Measurements from ENCODE around the gene GAS2L2.

The GAS2L2 gene

DNA sequence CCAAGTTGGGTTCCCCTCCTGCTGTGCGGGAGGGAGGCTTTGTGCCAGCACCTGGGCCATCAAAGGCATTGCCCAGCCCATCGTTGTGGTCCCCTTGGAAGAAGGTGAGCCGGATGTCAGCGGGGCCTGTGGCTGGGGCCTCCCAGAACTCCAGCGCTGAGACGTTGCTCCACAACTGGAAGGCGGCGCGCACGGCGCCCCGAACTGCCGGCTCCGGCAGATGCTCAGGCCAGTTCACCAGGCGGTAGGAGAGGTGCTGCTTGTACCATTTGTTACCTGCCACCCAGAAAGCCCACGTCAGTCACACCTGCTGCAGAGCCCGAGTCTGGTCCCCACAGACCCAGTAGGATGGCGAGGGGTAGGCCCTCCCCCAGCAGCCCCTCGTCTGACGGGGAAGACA, 20.1 kb upstream of the GAS2L2 start:
- H3K9me3 ChIP-seq = no peaks in the 10 kb centered on the region
- H3K27me3 ChIP-seq = peaks cover 55% of the 10 kb centered on the region
- H3K4me1 ChIP-seq (ENCODE audit: control insufficient read depth in 1 of 2, insufficient read depth in 1 of 2, low read depth in 1 of 2, low read length in 1 of 2) = no peaks in the 10 kb centered on the region
- no peak overlapping the region for H3K27ac ChIP-seq
- no peak overlapping the region for H3K4me3 ChIP-seq (ENCODE audit: low read depth in 1 of 2, low read length in 1 of 2)
- TF ChIP-seq, protein P1, sequence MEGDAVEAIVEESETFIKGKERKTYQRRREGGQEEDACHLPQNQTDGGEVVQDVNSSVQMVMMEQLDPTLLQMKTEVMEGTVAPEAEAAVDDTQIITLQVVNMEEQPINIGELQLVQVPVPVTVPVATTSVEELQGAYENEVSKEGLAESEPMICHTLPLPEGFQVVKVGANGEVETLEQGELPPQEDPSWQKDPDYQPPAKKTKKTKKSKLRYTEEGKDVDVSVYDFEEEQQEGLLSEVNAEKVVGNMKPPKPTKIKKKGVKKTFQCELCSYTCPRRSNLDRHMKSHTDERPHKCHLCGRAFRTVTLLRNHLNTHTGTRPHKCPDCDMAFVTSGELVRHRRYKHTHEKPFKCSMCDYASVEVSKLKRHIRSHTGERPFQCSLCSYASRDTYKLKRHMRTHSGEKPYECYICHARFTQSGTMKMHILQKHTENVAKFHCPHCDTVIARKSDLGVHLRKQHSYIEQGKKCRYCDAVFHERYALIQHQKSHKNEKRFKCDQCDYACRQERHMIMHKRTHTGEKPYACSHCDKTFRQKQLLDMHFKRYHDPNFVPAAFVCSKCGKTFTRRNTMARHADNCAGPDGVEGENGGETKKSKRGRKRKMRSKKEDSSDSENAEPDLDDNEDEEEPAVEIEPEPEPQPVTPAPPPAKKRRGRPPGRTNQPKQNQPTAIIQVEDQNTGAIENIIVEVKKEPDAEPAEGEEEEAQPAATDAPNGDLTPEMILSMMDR (IDR thresholded peaks at IDR 0.05) = no peak
- H3K36me3 ChIP-seq = no peaks in the 10 kb centered on the region

DNA sequence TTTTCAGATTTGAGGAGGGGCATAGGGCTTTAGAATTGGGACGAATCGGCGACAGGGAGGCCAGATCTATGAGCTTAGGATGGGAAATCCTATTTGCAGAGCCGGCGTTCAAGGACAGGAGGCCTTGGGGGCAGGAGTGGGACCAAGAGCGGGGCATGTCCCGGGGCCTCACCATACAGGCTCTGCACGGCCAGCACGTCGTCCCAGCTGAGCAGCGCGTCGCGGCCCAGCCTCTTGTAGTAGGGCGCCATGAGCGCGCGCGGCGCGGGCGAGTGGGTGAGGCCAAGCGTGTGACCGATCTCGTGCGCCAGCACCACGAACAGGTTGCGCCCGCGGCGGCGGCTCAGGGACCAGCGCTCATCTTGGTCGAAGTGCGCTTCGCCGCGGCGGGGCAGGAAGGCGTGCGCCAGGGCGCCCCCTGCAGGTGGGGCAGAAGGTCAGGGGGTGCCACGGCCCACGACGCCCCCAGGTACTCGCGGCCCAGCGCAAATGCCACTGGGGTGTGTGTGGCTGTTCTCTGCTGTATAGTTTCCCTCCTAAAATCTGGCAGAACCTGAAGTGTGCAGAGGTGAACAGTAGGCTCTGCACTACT, 17.0 kb upstream of the GAS2L2 start:
- TF ChIP-seq, protein P1 (IDR thresholded peaks at IDR 0.05) = no peak

DNA sequence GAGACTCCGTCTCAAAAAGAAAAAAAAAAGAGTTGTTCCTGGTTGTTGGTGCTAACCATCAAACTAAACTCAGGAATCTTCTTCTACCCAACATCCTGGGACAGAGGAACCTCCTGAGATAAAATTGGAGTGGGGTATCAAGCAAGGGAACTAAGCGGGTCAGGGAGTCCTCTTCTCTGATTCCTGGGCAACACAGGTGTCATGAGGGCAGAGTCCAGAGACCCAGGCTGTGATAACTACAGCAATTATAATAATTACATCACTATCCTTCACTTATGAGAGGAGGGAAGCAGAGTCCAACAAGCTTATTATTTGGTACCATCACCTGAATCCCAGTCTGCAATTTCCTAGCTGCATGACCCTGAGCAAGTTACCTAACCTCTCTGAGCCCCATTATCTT, 15.8 kb upstream of the GAS2L2 start:
- Histone ChIP-seq H3K4me1 (ENCODE audit: control insufficient read depth in 1 of 2, insufficient read depth in 1 of 2, low read depth in 1 of 2, low read length in 1 of 2) (peaks cover 8 to 10% of the 10 kb centered on the region in 2 experiments), H3K36me3 (no peaks in the 10 kb centered on the region), H3K9me3 (no peaks in the 10 kb centered on the region), H3K4me3 (ENCODE audit: low read depth in 1 of 2, low read length in 1 of 2) (no peak overlapping the region), H3K27ac (no peak overlapping the region), H3K27me3 (peaks cover 51% of the 10 kb centered on the region)
- TF ChIP-seq, protein P1 (IDR thresholded peaks at IDR 0.05) = no peak

More for the DNA sequence above, 17.0 kb upstream of the GAS2L2 start:
- H3K9me3 ChIP-seq = no peaks in the 10 kb centered on the region
- no peak overlapping the region for H3K27ac ChIP-seq
- peaks cover 49% of the 10 kb centered on the region for H3K27me3 ChIP-seq
- no peaks in the 10 kb centered on the region for H3K36me3 ChIP-seq
- no peak overlapping the region for H3K4me3 ChIP-seq (ENCODE audit: low read depth in 1 of 2, low read length in 1 of 2)
- H3K4me1 ChIP-seq (ENCODE audit: control insufficient read depth in 1 of 2, insufficient read depth in 1 of 2, low read depth in 1 of 2, low read length in 1 of 2) = no peaks in the 10 kb centered on the region

DNA sequence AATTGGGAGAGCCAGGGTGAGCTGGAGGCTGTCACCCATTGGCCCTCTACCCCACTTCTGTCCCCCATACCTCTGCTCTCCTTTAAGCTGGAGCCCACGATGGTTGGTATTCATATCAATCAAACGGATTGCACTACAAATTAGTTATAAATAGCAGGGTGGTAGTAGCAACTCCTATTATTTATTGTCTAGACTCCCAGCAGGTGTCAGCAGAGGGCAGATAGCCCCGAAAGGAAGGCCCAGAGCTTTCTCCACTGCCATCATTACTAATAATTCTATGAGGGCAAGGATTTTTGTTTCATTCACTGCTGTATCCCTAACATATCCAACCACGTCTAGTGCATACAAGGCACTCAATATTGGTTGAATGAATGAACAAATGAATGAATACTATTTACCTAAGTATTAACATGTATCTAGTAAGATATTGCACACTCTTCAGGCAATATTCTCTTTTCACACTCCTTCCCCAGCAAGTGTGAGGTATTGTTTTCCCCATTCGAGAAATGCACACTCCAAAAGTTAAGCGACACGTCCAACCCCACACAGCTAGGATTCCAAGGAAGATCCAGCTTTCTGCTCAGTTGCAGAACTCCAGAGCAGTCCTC, 14.0 kb upstream of the GAS2L2 start:
- Histone ChIP-seq H3K9me3 (no peaks in the 10 kb centered on the region), H3K27ac (no peak overlapping the region), H3K36me3 (no peaks in the 10 kb centered on the region), H3K4me1 (ENCODE audit: control insufficient read depth in 1 of 2, insufficient read depth in 1 of 2, low read depth in 1 of 2, low read length in 1 of 2) (peaks cover 8 to 10% of the 10 kb centered on the region in 2 experiments), H3K4me3 (ENCODE audit: low read depth in 1 of 2, low read length in 1 of 2) (no peak overlapping the region), H3K27me3 (peaks cover 44% of the 10 kb centered on the region)
- TF ChIP-seq, protein P1 (IDR thresholded peaks at IDR 0.05) = no peak

DNA sequence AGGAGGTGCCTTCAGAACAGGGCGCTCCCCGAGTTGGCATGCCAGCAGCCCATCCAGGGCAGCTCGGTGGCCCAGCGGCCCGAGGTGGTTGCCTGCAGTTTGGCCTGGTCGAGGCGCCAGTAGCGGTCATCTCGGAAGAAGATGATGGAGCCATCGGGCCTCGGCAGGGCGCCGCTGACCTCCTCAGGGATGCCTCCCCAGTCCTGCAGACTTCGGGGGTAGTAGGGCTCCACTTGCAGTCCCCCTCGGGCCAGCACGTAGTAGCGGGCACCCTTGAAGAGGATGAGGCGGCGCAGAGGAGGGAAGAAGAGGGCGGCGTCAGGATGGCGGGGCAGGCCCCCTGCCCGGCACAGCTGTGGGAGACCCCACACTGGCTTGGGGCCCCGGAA, 13.4 kb upstream of the GAS2L2 start:
- peaks cover 41% of the 10 kb centered on the region for H3K27me3 ChIP-seq
- no peak overlapping the region for H3K27ac ChIP-seq
- no peak overlapping the region for H3K4me3 ChIP-seq (ENCODE audit: low read depth in 1 of 2, low read length in 1 of 2)
- no peaks in the 10 kb centered on the region for H3K9me3 ChIP-seq
- peaks cover 8 to 10% of the 10 kb centered on the region in 2 experiments for H3K4me1 ChIP-seq (ENCODE audit: control insufficient read depth in 1 of 2, insufficient read depth in 1 of 2, low read depth in 1 of 2, low read length in 1 of 2)
- H3K36me3 ChIP-seq = no peaks in the 10 kb centered on the region
- TF ChIP-seq, protein P1 (IDR thresholded peaks at IDR 0.05) = no peak

Measured in neutrophil (primary cell).